ENCODE data around the gene SUFU. TPM values are rescaled to one million over a fixed set of nuclear protein-coding genes. Genes with fewer than 3 reads are reported as not detected.
A peak's percentile ranks its signal among the peaks of the same experiment; 100 is the strongest.

SUFU gene
- total and polyA plus RNA-seq, 8 donors: 0.29 to 26.3 (median 3.7) TPM

DNA sequence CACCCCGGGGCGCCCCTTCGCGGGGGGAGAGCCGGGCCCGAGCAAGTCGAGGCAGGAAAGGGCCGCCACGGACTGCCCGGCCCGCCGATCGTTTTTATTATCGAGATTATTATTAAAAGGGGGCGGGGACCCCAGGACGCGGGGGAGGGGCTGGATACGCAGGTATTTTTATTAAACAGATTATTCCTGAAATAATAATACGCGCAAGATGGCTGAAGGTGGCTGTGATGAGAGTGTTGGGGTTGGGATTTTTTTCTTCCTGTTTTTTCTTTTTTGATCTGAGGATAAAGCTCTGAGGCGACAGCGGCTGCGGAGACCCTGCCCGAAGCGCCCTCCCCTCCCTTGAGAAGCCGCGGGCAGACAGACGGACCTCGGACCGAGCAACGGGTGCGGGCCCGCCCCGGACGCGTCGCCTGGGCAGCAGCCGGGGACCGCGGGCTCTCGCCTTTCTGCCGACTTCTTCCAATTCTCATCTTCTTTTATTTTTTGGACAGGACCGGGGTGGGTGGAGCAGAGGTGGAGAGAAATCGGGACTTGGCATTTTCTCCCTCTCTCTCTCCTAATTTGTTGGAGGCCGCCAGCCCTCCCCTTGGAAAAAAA is 139.1 kb downstream of the SUFU start:
- Histone ChIP-seq H3K27ac (peak overlapping the region; percentile 86 to 100 (median 99)), H3K4me1 (peaks cover 16 to 34% (median 26%) of the 10 kb centered on the region in 4 donors), H3K4me3 (peak overlapping the region; percentile 77 to 97 (median 89)), H3K36me3 (peaks cover 0 to 4% (median 2%) of the 10 kb centered on the region in 4 donors), H3K27me3 (no peaks in the 10 kb centered on the region), H3K9me3 (no peaks in the 10 kb centered on the region)
- intact Hi-C loops (cut with DNase I; ENCODE audit: low total_unique reads): no loop called here
- TF ChIP-seq, protein P1, sequence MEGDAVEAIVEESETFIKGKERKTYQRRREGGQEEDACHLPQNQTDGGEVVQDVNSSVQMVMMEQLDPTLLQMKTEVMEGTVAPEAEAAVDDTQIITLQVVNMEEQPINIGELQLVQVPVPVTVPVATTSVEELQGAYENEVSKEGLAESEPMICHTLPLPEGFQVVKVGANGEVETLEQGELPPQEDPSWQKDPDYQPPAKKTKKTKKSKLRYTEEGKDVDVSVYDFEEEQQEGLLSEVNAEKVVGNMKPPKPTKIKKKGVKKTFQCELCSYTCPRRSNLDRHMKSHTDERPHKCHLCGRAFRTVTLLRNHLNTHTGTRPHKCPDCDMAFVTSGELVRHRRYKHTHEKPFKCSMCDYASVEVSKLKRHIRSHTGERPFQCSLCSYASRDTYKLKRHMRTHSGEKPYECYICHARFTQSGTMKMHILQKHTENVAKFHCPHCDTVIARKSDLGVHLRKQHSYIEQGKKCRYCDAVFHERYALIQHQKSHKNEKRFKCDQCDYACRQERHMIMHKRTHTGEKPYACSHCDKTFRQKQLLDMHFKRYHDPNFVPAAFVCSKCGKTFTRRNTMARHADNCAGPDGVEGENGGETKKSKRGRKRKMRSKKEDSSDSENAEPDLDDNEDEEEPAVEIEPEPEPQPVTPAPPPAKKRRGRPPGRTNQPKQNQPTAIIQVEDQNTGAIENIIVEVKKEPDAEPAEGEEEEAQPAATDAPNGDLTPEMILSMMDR (IDR thresholded peaks at IDR 0.05): no peak
- TF ChIP-seq POLR2AphosphoS5 (IDR thresholded peaks at IDR 0.05): peak in 2 of 3 donors; percentile 37 to 40
- TF ChIP-seq EP300 (IDR thresholded peaks at IDR 0.05): no peak
- DNase-seq: peak; percentile 68 to 82
- 0 to 1% (median 0%) methylated on average over 40 to 45 of the region's 45 CpGs for WGBS, 5 donors

DNA sequence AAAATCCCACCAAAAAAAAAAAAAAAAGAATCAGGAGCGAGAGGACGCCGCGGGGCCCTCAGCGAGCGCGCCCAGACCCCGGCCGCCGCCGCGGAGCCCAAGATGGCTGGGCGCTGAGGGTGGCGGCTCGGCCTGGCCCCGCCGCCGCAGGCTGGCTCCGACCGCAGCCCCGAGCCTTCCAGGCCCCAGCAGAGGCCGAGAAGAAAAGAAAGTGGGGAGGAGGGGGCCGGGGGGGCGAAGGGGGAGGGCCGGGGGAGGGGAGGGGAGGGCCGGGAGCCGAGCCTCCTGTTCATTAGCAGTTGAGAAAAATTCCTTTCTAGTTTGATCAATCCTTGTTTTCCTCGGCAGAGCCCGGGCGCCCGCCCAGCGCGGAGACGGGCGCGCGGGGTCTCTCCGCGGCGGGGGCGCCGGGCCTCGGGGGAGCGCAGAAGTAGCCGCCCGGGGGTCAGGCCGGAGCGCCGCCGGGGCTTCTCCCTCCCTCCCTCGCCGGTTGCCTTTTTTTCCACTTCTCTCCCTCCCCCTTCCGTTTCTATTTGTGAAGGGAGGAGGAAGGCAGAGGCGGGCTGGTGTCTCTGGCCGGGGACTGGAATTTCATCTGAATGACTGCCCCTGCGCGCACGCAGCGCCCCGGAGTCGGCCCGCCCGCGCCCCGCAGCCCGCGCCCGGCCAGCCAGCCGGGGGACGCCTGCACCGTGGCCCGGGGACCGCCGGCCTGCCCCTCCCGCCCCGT is 139.7 kb downstream of the SUFU start:
- peaks cover 0 to 11% (median 4%) of the 10 kb centered on the region in 4 donors for H3K36me3 ChIP-seq
- H3K4me3 ChIP-seq: peak overlapping the region; percentile 77 to 97 (median 89)
- peak overlapping the region; percentile 86 to 100 (median 99) for H3K27ac ChIP-seq
- DNase-seq: peak; percentile 65 to 90
- H3K9me3 ChIP-seq: no peaks in the 10 kb centered on the region
- H3K4me1 ChIP-seq: peaks cover 22 to 41% (median 33%) of the 10 kb centered on the region in 4 donors
- intact Hi-C loops (cut with DNase I; ENCODE audit: low total_unique reads): no loop called here
- WGBS, 5 donors: 0 to 3% (median 0%) methylated on average over 46 to 75 of the region's 76 CpGs
- H3K27me3 ChIP-seq: no peaks in the 10 kb centered on the region
- TF ChIP-seq, protein P1 (IDR thresholded peaks at IDR 0.05): no peak
- no peak for TF ChIP-seq POLR2A (IDR thresholded peaks at IDR 0.05)
- TF ChIP-seq EP300 (IDR thresholded peaks at IDR 0.05): no peak
- TF ChIP-seq POLR2AphosphoS5 (IDR thresholded peaks at IDR 0.05): peak in 1 of 3 donors; percentile 63

DNA sequence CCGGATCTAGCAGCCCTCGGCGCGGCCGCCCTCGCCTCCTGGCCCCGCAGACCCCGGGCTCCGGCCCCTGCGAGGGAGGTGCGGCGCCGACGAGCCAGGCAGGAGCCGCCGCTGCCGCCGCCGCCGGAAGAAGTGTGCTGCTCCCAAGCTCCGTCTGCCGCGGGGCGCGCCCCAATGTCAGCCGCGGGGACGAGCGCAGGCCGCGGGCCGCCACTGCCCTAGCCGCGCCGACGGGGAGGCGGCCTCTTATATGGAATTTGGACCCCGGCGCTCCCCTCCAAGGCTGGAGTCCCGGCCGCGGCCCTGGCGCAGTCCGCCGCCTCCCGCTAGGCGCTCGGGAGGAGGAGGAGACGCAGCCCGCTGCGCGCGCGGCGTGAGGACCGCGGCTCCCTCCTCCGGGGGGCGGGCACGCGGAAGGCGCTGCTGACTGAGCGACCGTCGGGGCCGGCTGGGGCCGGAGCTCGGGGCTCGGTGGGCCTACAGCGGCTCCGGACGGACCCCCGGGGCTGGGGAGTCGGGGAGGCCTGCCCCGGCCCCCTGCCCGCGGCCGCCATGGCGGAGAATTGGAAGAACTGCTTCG is 140.4 kb downstream of the SUFU start, which contains the start of gene TRIM8:
TRIM8 (plus strand) TSS at position 414 of the 580 bp plus-strand sequence; CDS start at position 553, 139 bp downstream.
- Histone ChIP-seq H3K27ac (peak within 1 kb of the TSS; percentile 86 to 100 (median 99)), H3K27me3 (no peaks in the 10 kb centered on the region), H3K9me3 (no peaks in the 10 kb centered on the region), H3K4me3 (peak within 1 kb of the TSS; percentile 77 to 97 (median 89)), H3K4me1 (peaks cover 29 to 47% (median 39%) of the 10 kb centered on the region in 4 donors), H3K36me3 (peaks cover 0 to 13% (median 4%) of the 10 kb centered on the region in 4 donors)
- TF ChIP-seq, protein P1 (IDR thresholded peaks at IDR 0.05): no peak
- TF ChIP-seq POLR2AphosphoS5 (IDR thresholded peaks at IDR 0.05): peak in 2 of 3 donors; percentile 38 to 40
- WGBS, 5 donors: 0 to 1% (median 0%) methylated on average over 21 to 80 of the region's 80 CpGs
- peak; percentile 56 to 83 for DNase-seq
- intact Hi-C loops (cut with DNase I; ENCODE audit: low total_unique reads): no loop called here

DNA sequence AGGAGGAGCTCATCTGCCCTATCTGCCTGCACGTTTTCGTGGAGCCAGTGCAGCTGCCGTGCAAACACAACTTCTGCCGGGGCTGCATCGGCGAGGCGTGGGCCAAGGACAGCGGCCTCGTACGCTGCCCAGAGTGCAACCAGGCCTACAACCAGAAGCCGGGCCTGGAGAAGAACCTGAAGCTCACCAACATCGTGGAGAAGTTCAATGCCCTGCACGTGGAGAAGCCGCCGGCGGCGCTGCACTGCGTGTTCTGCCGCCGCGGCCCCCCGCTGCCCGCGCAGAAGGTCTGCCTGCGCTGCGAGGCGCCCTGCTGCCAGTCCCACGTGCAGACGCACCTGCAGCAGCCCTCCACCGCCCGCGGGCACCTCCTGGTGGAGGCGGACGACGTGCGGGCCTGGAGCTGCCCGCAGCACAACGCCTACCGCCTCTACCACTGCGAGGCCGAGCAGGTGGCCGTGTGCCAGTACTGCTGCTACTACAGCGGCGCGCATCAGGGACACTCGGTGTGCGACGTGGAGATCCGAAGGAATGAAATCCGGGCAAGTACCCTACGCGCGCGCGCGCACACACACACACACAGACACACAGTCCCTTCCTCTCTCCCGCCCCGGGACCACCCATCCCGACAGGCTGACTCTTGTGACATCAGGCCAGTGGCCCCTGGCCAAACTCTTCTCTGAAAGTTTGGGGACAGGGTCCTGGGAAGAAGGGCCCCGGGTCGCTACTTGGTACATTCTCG is 141.0 kb downstream of the SUFU start:
- Histone ChIP-seq H3K27me3 (no peaks in the 10 kb centered on the region), H3K9me3 (no peaks in the 10 kb centered on the region), H3K4me3 (peak overlapping the region; percentile 77 to 97 (median 89)), H3K36me3 (peaks cover 0 to 13% (median 4%) of the 10 kb centered on the region in 4 donors), H3K4me1 (peaks cover 35 to 54% (median 46%) of the 10 kb centered on the region in 4 donors), H3K27ac (peak overlapping the region; percentile 86 to 100 (median 99))
- peak; percentile 90 to 95 for DNase-seq
- intact Hi-C loops (cut with DNase I; ENCODE audit: low total_unique reads): no loop called here
- no peak for TF ChIP-seq POLR2A (IDR thresholded peaks at IDR 0.05)
- TF ChIP-seq, protein P1 (IDR thresholded peaks at IDR 0.05): peak in 5 of 7 experiments; percentile 53 to 72 (median 61)
- TF ChIP-seq POLR2AphosphoS5 (IDR thresholded peaks at IDR 0.05): peak; percentile 60 to 83 (median 73)
- TF ChIP-seq EP300 (IDR thresholded peaks at IDR 0.05): no peak
- 0 to 1% (median 0%) methylated on average over 13 to 62 of the region's 62 CpGs for WGBS, 5 donors

Data from stomach (tissue), 9 donors.